NCI-H1930 (cell line): ENCODE data around the gene SMAD2.
"Not testable (repeated sequence)": the region's sequence is repeated elsewhere in the genome, so short reads cannot be mapped to it uniquely, and the experiment has no call there.

Experiments
- DNase-seq, 2 experiments: peaks; one replicate each; lab custom pipeline; 2025; lab: John Stamatoyannopoulos, UW

SMAD2 gene

GRCh38 chr18:47842836-47843235 lies 87.6 kb downstream of the SMAD2 start:
- DNase-seq: no peak

- DNase-seq: no peak
These were observed 92.1 kb downstream of the SMAD2 start for GRCh38 chr18:47838396-47838795.

- peak in 1 of 2 experiments; percentile 13 for DNase-seq
These were observed 98.1 kb downstream of the SMAD2 start for GRCh38 chr18:47832348-47832747.

- DNase-seq: no peak
These were observed 99.1 kb downstream of the SMAD2 start for GRCh38 chr18:47831351-47831750.

- DNase-seq: no peak
These were observed 99.7 kb downstream of the SMAD2 start for GRCh38 chr18:47830772-47831171.

- DNase-seq: no peak
These were observed 100.6 kb downstream of the SMAD2 start for GRCh38 chr18:47829831-47830230.

- DNase-seq: not testable (repeated sequence)
These were observed 102.4 kb downstream of the SMAD2 start for GRCh38 chr18:47828031-47828430.

- DNase-seq: no peak
These were observed 104.0 kb downstream of the SMAD2 start for GRCh38 chr18:47826157-47827074.

GRCh38 chr18:47821314-47821713 lies 109.1 kb downstream of the SMAD2 start:
- no peak for DNase-seq

- DNase-seq: no peak
These were observed 112.7 kb downstream of the SMAD2 start for GRCh38 chr18:47817795-47818077.

- DNase-seq: no peak
These were observed 113.3 kb downstream of the SMAD2 start for GRCh38 chr18:47817017-47817794.

GRCh38 chr18:47815486-47816270 lies 114.8 kb downstream of the SMAD2 start:
- DNase-seq: no peak

- no peak for DNase-seq
These were observed 121.0 kb downstream of the SMAD2 start for GRCh38 chr18:47809420-47809819.

- no peak for DNase-seq
These were observed 127.7 kb downstream of the SMAD2 start for GRCh38 chr18:47802802-47803201.

- DNase-seq: no peak
These were observed 128.6 kb downstream of the SMAD2 start for GRCh38 chr18:47801817-47802216.

GRCh38 chr18:47800756-47801155 lies 129.7 kb downstream of the SMAD2 start:
- no peak for DNase-seq

GRCh38 chr18:47800248-47800647 lies 130.2 kb downstream of the SMAD2 start:
- no peak for DNase-seq

GRCh38 chr18:47799376-47799775 lies 131.1 kb downstream of the SMAD2 start:
- no peak for DNase-seq

GRCh38 chr18:47798366-47798765 lies 132.1 kb downstream of the SMAD2 start:
- no peak for DNase-seq

GRCh38 chr18:47797126-47797525 lies 133.3 kb downstream of the SMAD2 start:
- no peak for DNase-seq

GRCh38 chr18:47795434-47795814 lies 135.0 kb downstream of the SMAD2 start:
- no peak for DNase-seq

- no peak for DNase-seq
These were observed 135.6 kb downstream of the SMAD2 start for GRCh38 chr18:47794725-47795433.
